Esophagus muscularis mucosa (tissue), 4 donors: ENCODE data around the gene SLC16A1.

Experiments used
- CTCF ChIP-seq, 3 experiments: fragments of 200-600 bp in 2 of 3; fragments of 450-650 bp in 1 of 3; sonication (generic) in 2 of 3; IDR thresholded peaks; one replicate each; pipeline ENCODE4 v1.5.1; 2017 to 2019; ENCODE audit warnings: antibody characterized with exemption in 3 of 3, mild to moderate bottlenecking in 2 of 3, moderate library complexity in 1 of 3
- EP300 ChIP-seq: sonication (generic); formaldehyde crosslinking; IDR thresholded peaks from one replicate; pipeline ENCODE4 v1.6.1; 2017; ENCODE audit warnings: antibody characterized with exemption
- POLR2A ChIP-seq: fragments of 450-650 bp; IDR thresholded peaks from one replicate; pipeline ENCODE4 v1.6.1; 2017; ENCODE audit warnings: antibody characterized with exemption, moderate library complexity, mild to moderate bottlenecking, low read depth

GRCh38 chr1:112938210-112938609 lies 17.8 kb downstream of the SLC16A1 start:
- TF ChIP-seq POLR2A (no peak), CTCF (IDR thresholded peaks at IDR 0.05) (no peak), EP300 (no peak)
